SK-N-SH treated with all-trans-retinoic acid at 6 μM for 48 hours (cell line): ENCODE results near the gene NXN.

Experiments used
- ATAC-seq: fragments of 200-7000 bp; cut with Tn5 transposase; 3 replicates; pipeline ENCODE4 v1.9.1; 2020; ENCODE audit warnings: mild to moderate bottlenecking, moderate library complexity
- ARNTL ChIP-seq: fragments of 450-650 bp; formaldehyde crosslinking; IDR thresholded peaks from 2 replicates; pipeline ENCODE4 v1.5.0; 2020; ENCODE audit warnings: low read depth, mild to moderate bottlenecking, moderate library complexity, borderline replicate concordance
- BACH2 ChIP-seq: fragments of 250-450 bp; sonication (Bioruptor Pico); IDR thresholded peaks from 2 replicates; pipeline ENCODE4 v1.9.0; 2021; ENCODE audit warnings: mild to moderate bottlenecking, borderline replicate concordance
- CREB5 ChIP-seq: fragments of 250-450 bp; sonication (Bioruptor Pico); IDR thresholded peaks from 2 replicates; pipeline ENCODE4 v1.5.1; 2020; ENCODE audit warnings: low read depth, mild to moderate bottlenecking, moderate library complexity
- CSDC2 ChIP-seq: fragments of 250-450 bp; sonication (Bioruptor Pico); IDR thresholded peaks from 2 replicates; pipeline ENCODE4 v1.5.0; 2020; ENCODE audit warnings: mild to moderate bottlenecking, moderate library complexity
- CSRNP3 ChIP-seq: fragments of 250-450 bp; sonication (Bioruptor Pico); IDR thresholded peaks from 2 replicates; pipeline ENCODE4 v1.5.1; 2021; ENCODE audit warnings: mild to moderate bottlenecking, moderate library complexity
- ESRRG ChIP-seq: fragments of 250-450 bp; sonication (Bioruptor Pico); IDR thresholded peaks from 2 replicates; pipeline ENCODE4 v1.6.1; 2021; ENCODE audit warnings: mild to moderate bottlenecking
- GLIS3 ChIP-seq: fragments of 250-450 bp; sonication (Bioruptor Pico); IDR thresholded peaks from 2 replicates; pipeline ENCODE4 v1.5.0; 2020; ENCODE audit warnings: mild to moderate bottlenecking, moderate library complexity
- ISL1 ChIP-seq: fragments of 250-450 bp; sonication (Bioruptor Pico); IDR thresholded peaks from 2 replicates; pipeline ENCODE4 v2.1.2; 2022; ENCODE audit warnings: mild to moderate bottlenecking, moderate library complexity
- OSR1 ChIP-seq: fragments of 250-450 bp; sonication (Bioruptor Pico); IDR thresholded peaks from 2 replicates; pipeline ENCODE4 v1.8.0; 2022; ENCODE audit warnings: moderate library complexity, mild to moderate bottlenecking, inconsistent platforms
- PATZ1 ChIP-seq: fragments of 250-450 bp; sonication (Bioruptor Pico); IDR thresholded peaks from 2 replicates; pipeline ENCODE4 v1.8.0; 2020; ENCODE audit warnings: mild to moderate bottlenecking, moderate library complexity, borderline replicate concordance
- POU6F1 ChIP-seq: fragments of 250-450 bp; sonication (Bioruptor Pico); IDR thresholded peaks from 2 replicates; pipeline ENCODE4 v1.8.0; 2021; ENCODE audit warnings: low read depth, mild to moderate bottlenecking, moderate library complexity, borderline replicate concordance
- PPARA ChIP-seq: fragments of 250-450 bp; sonication (Bioruptor Pico); IDR thresholded peaks from 2 replicates; pipeline ENCODE4 v1.5.0; 2020; ENCODE audit warnings: mild to moderate bottlenecking, borderline replicate concordance
- RARB ChIP-seq: fragments of 250-450 bp; sonication (Bioruptor Pico); IDR thresholded peaks from 2 replicates; pipeline ENCODE4 v1.8.0; 2021; ENCODE audit warnings: mild to moderate bottlenecking, moderate library complexity
- SNAI2 ChIP-seq: fragments of 250-450 bp; sonication (Bioruptor Pico); IDR thresholded peaks from 2 replicates; pipeline ENCODE4 v1.5.0; 2020; ENCODE audit warnings: mild to moderate bottlenecking, moderate library complexity
- TCF4 ChIP-seq: fragments of 250-450 bp; sonication (Bioruptor Pico); IDR thresholded peaks from 2 replicates; pipeline ENCODE4 v1.8.0; 2021; ENCODE audit warnings: mild to moderate bottlenecking, moderate library complexity, borderline replicate concordance
- TOX ChIP-seq: fragments of 250-450 bp; sonication (Bioruptor Pico); IDR thresholded peaks from 2 replicates; pipeline ENCODE4 v1.8.0; 2021; ENCODE audit warnings: mild to moderate bottlenecking, moderate library complexity, borderline replicate concordance
- TSHZ2 ChIP-seq: fragments of 250-450 bp; sonication (Bioruptor Pico); IDR thresholded peaks from 2 replicates; pipeline ENCODE4 v1.5.0; 2020; ENCODE audit warnings: mild to moderate bottlenecking, moderate library complexity
- ZC3H10 ChIP-seq: fragments of 250-450 bp; sonication (Bioruptor Pico); IDR thresholded peaks from 2 replicates; pipeline ENCODE4 v1.5.1; 2021; ENCODE audit warnings: mild to moderate bottlenecking, moderate library complexity
- ZFP3 ChIP-seq: fragments of 250-450 bp; sonication (Bioruptor Pico); IDR thresholded peaks from 2 replicates; pipeline ENCODE4 v1.5.0; 2020; ENCODE audit warnings: mild to moderate bottlenecking, moderate library complexity
- ZFP30 ChIP-seq: fragments of 450-650 bp; formaldehyde crosslinking; IDR thresholded peaks from 2 replicates; pipeline ENCODE4 v1.5.0; 2022; ENCODE audit warnings: mild to moderate bottlenecking, moderate library complexity
- ZNF565 ChIP-seq: fragments of 450-650 bp; formaldehyde crosslinking; conservative IDR thresholded peaks from 2 replicates; pipeline ENCODE4 v1.5.0; 2020; ENCODE audit warnings: low read depth, mild to moderate bottlenecking, moderate library complexity
- ZNF8 ChIP-seq: fragments of 450-650 bp; formaldehyde crosslinking; IDR thresholded peaks from 2 replicates; pipeline ENCODE4 v1.5.0; 2020; ENCODE audit warnings: mild to moderate bottlenecking, moderate library complexity

The NXN gene

GRCh38 chr17:921161-921560 is 58.4 kb downstream of the NXN start:
- peak; percentile 77 for ATAC-seq

GRCh38 chr17:920190-920589 is 59.4 kb downstream of the NXN start:
- no peak for ATAC-seq
- TF ChIP-seq ZC3H10 (CRISPR knock-in tag) (no peak), ZNF8 (CRISPR knock-in tag) (no peak), ARNTL (CRISPR knock-in tag) (no peak), PATZ1 (no peak), ISL1 (CRISPR knock-in tag) (no peak), RARB (CRISPR knock-in tag) (no peak), ZFP30 (no peak), OSR1 (no peak), GLIS3 (CRISPR knock-in tag) (no peak), CSDC2 (CRISPR knock-in tag) (no peak), TOX (CRISPR knock-in tag) (no peak)

More at GRCh38 chr17:921161-921560, 58.4 kb downstream of the NXN start:
- no peak for TF ChIP-seq ESRRG (CRISPR knock-in tag)
- no peak for TF ChIP-seq TOX (CRISPR knock-in tag)
- no peak for TF ChIP-seq TSHZ2
- no peak for TF ChIP-seq POU6F1
- no peak for TF ChIP-seq ZFP3 (CRISPR knock-in tag)
- TF ChIP-seq ARNTL (CRISPR knock-in tag), result no peak
- no peak for TF ChIP-seq PPARA (CRISPR knock-in tag)
- TF ChIP-seq RARB (CRISPR knock-in tag), result no peak
- no peak for TF ChIP-seq ISL1 (CRISPR knock-in tag)
- TF ChIP-seq SNAI2, result no peak
- TF ChIP-seq ZNF8 (CRISPR knock-in tag), result no peak
- TF ChIP-seq TCF4 (CRISPR knock-in tag), result no peak
- TF ChIP-seq ZNF565 (CRISPR knock-in tag), result no peak
- no peak for TF ChIP-seq CSRNP3 (CRISPR knock-in tag)
- no peak for TF ChIP-seq ZC3H10 (CRISPR knock-in tag)
- TF ChIP-seq ZFP30, result no peak
- no peak for TF ChIP-seq CSDC2 (CRISPR knock-in tag)
- no peak for TF ChIP-seq BACH2 (CRISPR knock-in tag)
- TF ChIP-seq GLIS3 (CRISPR knock-in tag), result no peak
- TF ChIP-seq CREB5, result no peak
